ENCODE data around the gene POPDC2.

POPDC2 gene

DNA sequence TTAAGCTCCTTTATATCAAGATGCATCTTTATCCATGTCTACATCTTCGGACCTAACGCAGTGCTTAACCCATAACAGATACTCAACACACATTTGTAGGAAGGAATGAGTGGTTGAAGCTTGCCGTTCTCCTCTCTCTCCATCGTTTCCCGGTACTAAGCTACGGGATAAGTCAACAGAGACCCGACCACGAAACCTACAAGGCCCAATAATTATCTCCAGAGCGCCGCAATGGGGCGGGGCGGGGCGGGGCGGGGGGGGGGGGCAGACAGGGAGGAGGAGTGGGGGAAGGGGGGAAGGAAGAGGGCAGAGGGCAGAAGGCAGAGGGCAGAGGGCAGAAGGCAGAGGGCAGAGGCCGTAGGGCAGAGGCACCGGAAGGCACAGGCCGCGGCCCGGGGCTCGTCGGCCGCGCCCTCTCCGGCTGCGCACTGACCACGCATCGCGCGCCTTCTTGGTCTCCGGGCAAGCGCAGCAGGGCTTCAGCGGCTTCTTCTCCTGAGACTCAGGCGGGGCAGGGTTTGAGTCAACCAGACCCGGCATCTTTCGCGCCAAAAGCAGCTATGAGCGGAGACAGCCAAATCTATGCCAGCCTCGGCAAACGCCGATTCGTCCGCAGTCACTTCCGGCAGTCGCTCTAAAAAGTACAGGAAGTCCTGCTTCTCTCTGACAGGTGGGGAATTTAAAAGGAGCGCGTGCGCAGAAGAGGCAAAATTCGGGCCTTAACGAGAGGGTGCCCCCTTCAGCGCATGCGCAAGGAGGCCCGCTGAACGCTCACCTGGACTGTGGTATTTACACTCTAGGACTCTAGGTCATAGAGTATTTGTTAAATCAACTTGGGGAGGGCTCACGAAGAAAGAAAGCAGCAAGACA lies 16.6 kb upstream of the POPDC2 start, which contains the start of gene COX17:
TSS of gene COX17 (minus strand) at position 636 of the 870 bp plus-strand sequence. CDS start at position 540, 96 bp downstream.
- H3K4me3 ChIP-seq (ENCODE audit: low read depth, low read length), result peak within 1 kb of the TSS; percentile 73
- TF ChIP-seq, protein P1, sequence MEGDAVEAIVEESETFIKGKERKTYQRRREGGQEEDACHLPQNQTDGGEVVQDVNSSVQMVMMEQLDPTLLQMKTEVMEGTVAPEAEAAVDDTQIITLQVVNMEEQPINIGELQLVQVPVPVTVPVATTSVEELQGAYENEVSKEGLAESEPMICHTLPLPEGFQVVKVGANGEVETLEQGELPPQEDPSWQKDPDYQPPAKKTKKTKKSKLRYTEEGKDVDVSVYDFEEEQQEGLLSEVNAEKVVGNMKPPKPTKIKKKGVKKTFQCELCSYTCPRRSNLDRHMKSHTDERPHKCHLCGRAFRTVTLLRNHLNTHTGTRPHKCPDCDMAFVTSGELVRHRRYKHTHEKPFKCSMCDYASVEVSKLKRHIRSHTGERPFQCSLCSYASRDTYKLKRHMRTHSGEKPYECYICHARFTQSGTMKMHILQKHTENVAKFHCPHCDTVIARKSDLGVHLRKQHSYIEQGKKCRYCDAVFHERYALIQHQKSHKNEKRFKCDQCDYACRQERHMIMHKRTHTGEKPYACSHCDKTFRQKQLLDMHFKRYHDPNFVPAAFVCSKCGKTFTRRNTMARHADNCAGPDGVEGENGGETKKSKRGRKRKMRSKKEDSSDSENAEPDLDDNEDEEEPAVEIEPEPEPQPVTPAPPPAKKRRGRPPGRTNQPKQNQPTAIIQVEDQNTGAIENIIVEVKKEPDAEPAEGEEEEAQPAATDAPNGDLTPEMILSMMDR (IDR thresholded peaks at IDR 0.05; ENCODE audit: low read depth, low read length), result no peak

DNA sequence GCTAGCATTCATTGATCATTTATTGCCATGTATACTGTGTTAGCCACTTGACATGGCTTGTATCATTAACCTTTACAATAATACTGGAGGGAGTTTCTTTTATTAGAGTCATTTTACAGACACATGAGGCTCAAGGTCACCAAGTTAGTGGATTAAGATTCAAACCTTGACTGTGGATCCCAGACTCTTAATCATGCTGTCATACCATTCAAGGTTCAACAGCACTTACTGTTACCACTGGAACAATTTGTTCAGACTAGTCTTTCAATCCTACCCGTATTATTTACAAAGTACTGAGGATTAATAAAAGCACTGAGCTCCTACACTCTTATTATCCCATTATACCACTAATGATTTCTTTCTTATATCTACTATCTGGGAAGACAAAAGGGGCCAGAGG lies 15.6 kb upstream of the POPDC2 start:
- H3K4me3 ChIP-seq (ENCODE audit: low read depth, low read length), result peak overlapping the region; percentile 73
- TF ChIP-seq, protein P1 (IDR thresholded peaks at IDR 0.05; ENCODE audit: low read depth, low read length), result no peak

DNA sequence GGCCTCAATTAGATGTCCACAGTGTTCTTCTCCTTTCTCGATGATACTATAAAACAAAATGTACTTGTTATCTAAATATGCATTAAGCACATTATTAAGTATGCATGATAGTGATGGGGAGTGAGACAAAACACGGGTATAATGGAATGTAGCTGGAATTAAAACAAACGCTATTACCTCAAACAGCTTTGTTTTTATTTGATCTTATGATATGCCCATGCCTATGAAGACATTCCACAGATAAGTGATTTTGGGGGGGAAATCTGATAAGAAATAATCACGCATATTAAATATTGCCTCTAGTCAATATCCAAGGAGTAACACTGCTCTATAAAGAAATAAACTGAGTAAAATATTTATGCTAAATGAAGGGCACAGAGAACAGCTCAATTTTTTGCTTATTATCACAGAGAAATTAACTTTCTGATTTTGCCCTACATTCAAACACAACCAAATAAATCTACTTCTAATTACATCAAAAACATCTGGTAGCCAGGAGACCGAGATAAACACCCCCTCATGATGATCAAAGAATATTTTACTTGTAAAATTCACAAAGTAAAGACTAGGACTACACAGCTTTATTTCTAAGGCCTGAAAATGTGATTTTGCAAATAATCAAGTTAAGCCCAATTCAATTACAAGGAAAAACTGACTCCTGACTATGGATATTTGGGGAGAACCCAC lies 14.9 kb upstream of the POPDC2 start:
- TF ChIP-seq, protein P1 (IDR thresholded peaks at IDR 0.05; ENCODE audit: low read depth, low read length), result no peak
- no peak overlapping the region for H3K4me3 ChIP-seq (ENCODE audit: low read depth, low read length)

DNA sequence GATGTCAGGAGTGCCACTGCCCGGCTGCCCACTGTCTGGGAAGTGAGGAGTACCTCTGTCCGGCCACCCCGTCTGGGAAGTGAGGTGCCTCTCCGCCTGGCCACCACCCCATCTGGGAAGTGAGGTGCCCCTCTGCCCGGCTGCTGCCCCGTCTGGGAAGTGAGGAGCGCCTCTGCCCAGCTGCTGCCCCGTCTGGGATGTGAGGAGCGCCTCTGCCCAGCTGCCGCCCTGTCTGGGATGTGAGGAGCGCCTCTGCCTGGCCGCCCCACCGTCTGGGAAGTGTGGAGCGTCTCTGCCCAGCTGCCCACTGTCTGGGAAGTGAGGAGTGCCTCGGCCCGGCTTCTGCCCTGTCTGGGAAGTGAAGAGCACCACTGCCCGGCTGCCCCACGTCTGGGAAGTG lies 13.5 kb upstream of the POPDC2 start:
- TF ChIP-seq, protein P1 (IDR thresholded peaks at IDR 0.05; ENCODE audit: low read depth, low read length), result no peak
- H3K4me3 ChIP-seq (ENCODE audit: low read depth, low read length), result no peak overlapping the region

DNA sequence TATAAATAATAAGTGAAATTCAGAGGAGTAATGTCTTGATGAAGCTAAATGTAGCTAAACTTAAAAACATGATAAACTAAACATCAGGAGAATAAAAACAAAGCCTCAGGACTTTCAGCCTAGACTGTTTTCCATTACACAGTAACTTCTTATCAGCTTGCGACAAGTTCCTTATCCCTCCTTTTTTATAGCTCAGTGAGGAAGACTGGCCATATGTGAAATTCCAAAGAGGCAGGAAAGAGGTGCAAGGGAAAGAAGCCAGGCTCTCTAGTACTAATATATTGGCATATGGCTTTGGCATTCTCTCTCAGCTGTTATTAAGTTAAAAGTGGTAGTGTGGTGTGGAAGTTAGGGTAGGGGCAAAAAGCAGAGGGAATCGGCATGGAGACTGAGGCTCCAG lies 12.4 kb upstream of the POPDC2 start:
- TF ChIP-seq, protein P1 (IDR thresholded peaks at IDR 0.05; ENCODE audit: low read depth, low read length), result no peak

DNA sequence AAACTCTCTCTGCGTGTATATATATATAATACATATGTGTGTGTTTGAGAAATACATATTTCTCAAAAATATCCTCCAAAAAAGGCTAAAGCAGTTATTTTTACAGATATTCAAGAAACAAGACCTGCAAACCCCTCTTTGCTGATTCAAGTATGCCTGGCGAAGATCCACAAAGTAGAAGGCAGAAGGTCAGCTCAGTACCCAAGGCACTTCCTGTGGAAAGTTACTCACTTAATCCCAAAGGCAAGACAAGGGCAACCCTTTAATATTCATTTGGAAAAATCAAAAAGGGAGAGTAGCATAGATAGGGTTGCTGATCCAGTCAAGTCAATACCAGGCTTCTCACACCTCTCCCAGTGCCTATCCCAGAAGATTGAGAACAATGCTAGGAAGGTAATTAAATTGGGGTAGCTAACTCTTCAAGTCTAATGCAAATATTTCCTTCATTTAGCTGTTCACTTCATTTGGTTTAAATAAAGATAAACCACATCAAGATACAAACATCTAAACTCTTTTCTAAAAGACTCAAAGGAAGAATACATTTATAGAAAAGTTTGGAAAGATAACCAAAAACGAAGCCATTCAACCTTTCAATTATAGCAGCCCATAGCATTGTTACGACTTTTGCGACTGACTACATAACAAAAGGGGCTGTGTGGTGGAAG lies 9.6 kb upstream of the POPDC2 start:
- no peak overlapping the region for H3K4me3 ChIP-seq (ENCODE audit: low read depth, low read length)
- TF ChIP-seq, protein P1 (IDR thresholded peaks at IDR 0.05; ENCODE audit: low read depth, low read length), result no peak

More for the DNA sequence above, 12.4 kb upstream of the POPDC2 start:
- no peak overlapping the region for H3K4me3 ChIP-seq (ENCODE audit: low read depth, low read length)

All from WI38 (cell line).